Renal cortical epithelial cell (primary cell): ENCODE data around the gene EMSY. TPM values are rescaled to one million over a fixed set of nuclear protein-coding genes. Genes with fewer than 3 reads are reported as not detected.
"Not testable (repeated sequence)": the region's sequence is repeated elsewhere in the genome, so short reads cannot be mapped to it uniquely, and the experiment has no call there.

Experiments
- DNase-seq: peaks from one replicate; pipeline ENCODE4 v3.0.0-alpha.2; 2011; ENCODE audit warnings: low read depth
- total RNA-seq: library from RNA; depleted of rRNA; stranded (reverse); fragments of >200 nt; gene quantifications from 2 replicates; pipeline ENCODE4 v1.2.3, GENCODE V29; 2014

EMSY gene
- total RNA-seq, 1 donor from 2014 or later: 12.2 TPM

- DNase-seq: no peak
Observed at GRCh38 chr11:76568139-76568538, 123.3 kb downstream of the EMSY start.

- no peak for DNase-seq
Observed at GRCh38 chr11:76568621-76569020, 123.8 kb downstream of the EMSY start.

GRCh38 chr11:76572181-76572875, 127.5 kb downstream of the EMSY start:
- DNase-seq: not testable (repeated sequence)

GRCh38 chr11:76574406-76574805, 129.6 kb downstream of the EMSY start:
- peak; percentile 32 for DNase-seq

- DNase-seq: no peak
Observed at GRCh38 chr11:76574879-76575278, 130.1 kb downstream of the EMSY start.

- peak; percentile 90 for DNase-seq
Observed at GRCh38 chr11:76577226-76577920, 132.6 kb downstream of the EMSY start.

- DNase-seq: no peak
Observed at GRCh38 chr11:76577921-76578653, 133.3 kb downstream of the EMSY start.

- DNase-seq: no peak
Observed at GRCh38 chr11:76578654-76579055, 133.8 kb downstream of the EMSY start.

- no peak for DNase-seq
Observed at GRCh38 chr11:76579056-76579751, 134.4 kb downstream of the EMSY start.

- no peak for DNase-seq
Observed at GRCh38 chr11:76579752-76580151, 134.9 kb downstream of the EMSY start.

- DNase-seq: not testable (repeated sequence)
Observed at GRCh38 chr11:76582471-76582870, 137.7 kb downstream of the EMSY start.

- peak; percentile 14 for DNase-seq
Observed at GRCh38 chr11:76587820-76588454, 143.1 kb downstream of the EMSY start.

- DNase-seq: no peak
Observed at GRCh38 chr11:76588455-76589325, 143.9 kb downstream of the EMSY start.

GRCh38 chr11:76589477-76589876, 144.7 kb downstream of the EMSY start:
- DNase-seq: no peak

GRCh38 chr11:76589964-76590950, 145.4 kb downstream of the EMSY start:
- no peak for DNase-seq

- DNase-seq: no peak
Observed at GRCh38 chr11:76591416-76591815, 146.6 kb downstream of the EMSY start.

GRCh38 chr11:76592025-76592914, 147.5 kb downstream of the EMSY start:
- no peak for DNase-seq

GRCh38 chr11:76592961-76593360, 148.1 kb downstream of the EMSY start:
- DNase-seq: no peak
